ENCODE data around the gene ICAM4.

ICAM4 gene

DNA sequence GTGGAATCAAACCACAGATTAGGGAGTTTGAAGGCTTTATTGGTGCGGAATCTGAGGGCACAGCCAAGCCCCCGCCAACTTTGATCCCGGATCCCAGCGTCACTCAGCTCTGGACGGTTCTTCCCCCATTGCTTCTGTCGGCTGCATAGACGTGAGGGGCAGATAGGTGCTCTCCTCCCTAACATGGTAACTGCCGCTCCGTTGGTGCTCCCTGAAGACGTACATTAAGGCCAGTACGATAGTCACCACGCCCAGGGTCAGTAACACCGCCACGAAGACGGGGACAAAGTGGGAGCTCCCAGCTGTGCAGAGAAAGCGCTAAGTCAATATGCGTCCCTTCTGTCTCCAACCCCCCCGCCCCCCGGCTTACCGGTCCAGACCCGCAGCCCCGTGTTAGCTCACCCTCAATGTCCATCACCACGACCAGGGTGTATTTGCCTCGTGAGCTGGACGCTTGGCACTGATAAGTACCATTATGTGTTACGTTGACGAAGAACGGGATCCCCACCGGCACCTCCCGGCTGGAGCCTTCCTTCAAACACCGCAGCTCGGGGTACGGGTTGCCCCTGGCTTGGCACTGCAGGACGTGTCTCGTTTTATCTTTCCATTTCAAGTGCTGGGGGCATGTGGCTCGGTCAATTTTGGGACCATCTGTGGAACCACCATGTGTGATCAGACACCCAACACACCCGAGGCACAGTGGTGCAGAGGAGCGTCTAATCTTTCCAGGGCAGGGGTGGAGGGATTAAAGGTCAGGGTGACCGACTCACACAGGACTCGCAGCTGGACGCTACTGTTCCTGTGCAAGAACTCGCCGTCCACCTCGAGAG lies 47.2 kb downstream of the ICAM4 start:
- no peak for TF ChIP-seq POLR2AphosphoS5 (IDR thresholded peaks at IDR 0.05; ENCODE audit: low read depth, low read length)
- TF ChIP-seq SIN3A (IDR thresholded peaks at IDR 0.05; ENCODE audit: borderline replicate concordance, insufficient read depth, low read length): no peak; the same call in 1 of the 2 replicates
- TF ChIP-seq, protein P1, sequence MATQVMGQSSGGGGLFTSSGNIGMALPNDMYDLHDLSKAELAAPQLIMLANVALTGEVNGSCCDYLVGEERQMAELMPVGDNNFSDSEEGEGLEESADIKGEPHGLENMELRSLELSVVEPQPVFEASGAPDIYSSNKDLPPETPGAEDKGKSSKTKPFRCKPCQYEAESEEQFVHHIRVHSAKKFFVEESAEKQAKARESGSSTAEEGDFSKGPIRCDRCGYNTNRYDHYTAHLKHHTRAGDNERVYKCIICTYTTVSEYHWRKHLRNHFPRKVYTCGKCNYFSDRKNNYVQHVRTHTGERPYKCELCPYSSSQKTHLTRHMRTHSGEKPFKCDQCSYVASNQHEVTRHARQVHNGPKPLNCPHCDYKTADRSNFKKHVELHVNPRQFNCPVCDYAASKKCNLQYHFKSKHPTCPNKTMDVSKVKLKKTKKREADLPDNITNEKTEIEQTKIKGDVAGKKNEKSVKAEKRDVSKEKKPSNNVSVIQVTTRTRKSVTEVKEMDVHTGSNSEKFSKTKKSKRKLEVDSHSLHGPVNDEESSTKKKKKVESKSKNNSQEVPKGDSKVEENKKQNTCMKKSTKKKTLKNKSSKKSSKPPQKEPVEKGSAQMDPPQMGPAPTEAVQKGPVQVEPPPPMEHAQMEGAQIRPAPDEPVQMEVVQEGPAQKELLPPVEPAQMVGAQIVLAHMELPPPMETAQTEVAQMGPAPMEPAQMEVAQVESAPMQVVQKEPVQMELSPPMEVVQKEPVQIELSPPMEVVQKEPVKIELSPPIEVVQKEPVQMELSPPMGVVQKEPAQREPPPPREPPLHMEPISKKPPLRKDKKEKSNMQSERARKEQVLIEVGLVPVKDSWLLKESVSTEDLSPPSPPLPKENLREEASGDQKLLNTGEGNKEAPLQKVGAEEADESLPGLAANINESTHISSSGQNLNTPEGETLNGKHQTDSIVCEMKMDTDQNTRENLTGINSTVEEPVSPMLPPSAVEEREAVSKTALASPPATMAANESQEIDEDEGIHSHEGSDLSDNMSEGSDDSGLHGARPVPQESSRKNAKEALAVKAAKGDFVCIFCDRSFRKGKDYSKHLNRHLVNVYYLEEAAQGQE (IDR thresholded peaks at IDR 0.05; ENCODE audit: insufficient read depth in 1 of 2, low read depth in 2 of 2, low read length in 2 of 2): no peak
- TF ChIP-seq TAF1 (IDR thresholded peaks at IDR 0.05; ENCODE audit: borderline replicate concordance, insufficient read depth, low read length): no peak
- TF ChIP-seq FOXP2 (optimal IDR thresholded peaks at IDR 0.05; ENCODE audit: borderline replicate concordance, extremely low read depth, extremely low read length, insufficient read depth): no peak

DNA sequence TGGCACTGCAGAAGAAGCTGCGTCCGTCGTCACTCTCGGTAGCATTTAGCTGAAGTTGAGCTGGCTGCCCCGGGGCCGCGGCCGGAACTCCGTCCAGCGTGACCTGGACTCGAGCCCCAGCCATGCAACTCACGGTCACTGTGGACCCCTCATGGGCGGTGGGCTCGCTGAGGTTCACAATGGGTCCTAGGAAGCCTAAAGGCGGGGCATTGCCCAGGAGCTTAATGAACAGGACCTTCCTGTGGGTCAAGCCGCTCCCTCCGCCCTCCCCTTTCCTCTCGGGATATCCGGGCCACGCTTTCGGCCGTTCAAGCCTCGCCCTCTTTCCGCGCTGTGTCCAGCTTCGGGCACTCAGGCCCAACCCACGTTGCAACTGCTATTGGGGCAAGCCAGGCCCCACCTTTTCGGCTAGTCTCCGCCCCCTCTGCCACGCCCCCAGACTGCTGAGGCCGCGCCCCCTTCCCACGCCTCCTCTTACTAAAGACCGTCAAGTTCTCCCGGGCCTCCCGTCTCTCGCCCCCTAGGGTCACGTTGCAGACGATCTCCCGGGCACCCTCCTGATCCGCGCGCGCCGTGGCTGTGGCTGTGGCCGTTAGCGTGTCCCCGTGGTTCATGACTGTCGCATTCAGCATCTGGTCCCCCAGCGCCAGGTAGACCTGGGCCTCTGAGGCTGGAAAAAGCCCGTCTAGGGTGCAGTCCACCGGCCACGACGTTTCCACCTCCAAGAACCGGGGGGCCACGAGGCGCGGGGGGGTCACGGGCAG lies 48.0 kb downstream of the ICAM4 start:
- TF ChIP-seq POLR2AphosphoS5 (IDR thresholded peaks at IDR 0.05; ENCODE audit: low read depth, low read length): peak; percentile 42; the same call in 1 of the 2 replicates
- TF ChIP-seq, protein P1 (IDR thresholded peaks at IDR 0.05; ENCODE audit: insufficient read depth in 1 of 2, low read depth in 2 of 2, low read length in 2 of 2): no peak
- TF ChIP-seq SIN3A (IDR thresholded peaks at IDR 0.05; ENCODE audit: borderline replicate concordance, insufficient read depth, low read length): peak; percentile 35; the same call in 1 of the 2 replicates
- TF ChIP-seq FOXP2 (optimal IDR thresholded peaks at IDR 0.05; ENCODE audit: borderline replicate concordance, extremely low read depth, extremely low read length, insufficient read depth): no peak
- no peak for TF ChIP-seq TAF1 (IDR thresholded peaks at IDR 0.05; ENCODE audit: borderline replicate concordance, insufficient read depth, low read length)

DNA sequence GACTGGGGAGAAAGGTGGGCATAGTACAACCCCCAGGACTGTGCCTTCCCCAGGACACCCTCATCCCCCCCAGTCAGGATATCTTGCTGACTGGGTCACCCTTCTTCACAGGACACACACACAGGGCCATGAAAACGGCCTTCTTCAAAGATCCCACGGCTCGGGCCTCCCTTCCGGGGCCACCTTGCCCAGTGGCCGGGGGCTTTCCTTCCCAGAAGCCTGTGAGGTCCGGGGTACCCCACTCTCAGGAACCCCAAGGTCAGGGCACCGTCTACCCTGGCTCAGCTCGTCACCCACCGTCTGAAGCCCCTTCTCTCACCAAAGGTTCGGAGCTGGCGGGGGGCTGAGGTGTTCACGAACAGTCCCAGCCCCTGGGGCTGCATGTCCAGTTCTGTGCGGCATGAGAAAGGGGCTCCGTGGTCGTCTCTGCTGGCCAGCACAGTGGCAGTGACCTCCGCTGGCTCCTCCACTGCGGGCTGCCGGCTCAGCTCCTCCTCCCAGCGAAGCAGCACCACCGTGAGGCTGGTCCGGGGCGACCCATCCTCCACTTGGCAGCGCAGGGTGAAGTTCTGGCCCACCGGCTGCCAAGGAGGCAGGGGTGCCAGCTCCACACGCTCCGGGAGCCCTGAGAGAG lies 48.7 kb downstream of the ICAM4 start:
- TF ChIP-seq, protein P1 (IDR thresholded peaks at IDR 0.05; ENCODE audit: insufficient read depth in 1 of 2, low read depth in 2 of 2, low read length in 2 of 2): no peak
- no peak for TF ChIP-seq TAF1 (IDR thresholded peaks at IDR 0.05; ENCODE audit: borderline replicate concordance, insufficient read depth, low read length)
- no peak for TF ChIP-seq POLR2AphosphoS5 (IDR thresholded peaks at IDR 0.05; ENCODE audit: low read depth, low read length)
- TF ChIP-seq FOXP2 (optimal IDR thresholded peaks at IDR 0.05; ENCODE audit: borderline replicate concordance, extremely low read depth, extremely low read length, insufficient read depth): no peak
- TF ChIP-seq SIN3A (IDR thresholded peaks at IDR 0.05; ENCODE audit: borderline replicate concordance, insufficient read depth, low read length): no peak
